Activated CD4-positive, alpha-beta T cell treated with anti-CD3 and anti-CD28 coated beads for 4 hours (primary cell): Measurements from ENCODE around the gene OPCML.

Experiments used
- DNase-seq, 2 donors: peaks; one replicate each; pipeline ENCODE4 v3.0.0-alpha.2; 2020

OPCML gene

DNA sequence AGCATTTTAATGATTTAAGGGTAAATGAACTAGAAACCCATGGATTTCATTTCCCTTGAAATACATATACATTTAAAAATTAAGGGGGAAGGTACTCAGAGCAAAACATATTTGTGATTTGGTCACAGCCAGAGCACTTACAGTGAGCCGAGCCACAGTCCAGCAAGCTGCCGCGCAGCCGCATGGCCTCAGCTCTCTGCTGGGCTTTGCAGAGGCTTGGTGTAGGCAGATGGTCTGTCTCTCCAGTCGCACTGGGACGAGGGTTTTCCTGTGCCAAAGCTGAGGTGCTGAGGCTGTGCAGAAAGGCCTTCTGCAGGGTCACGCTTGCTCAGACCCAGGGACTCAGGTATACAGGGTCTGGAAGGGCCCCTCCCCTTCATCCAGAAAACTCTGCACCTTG lies 367.3 kb downstream of the OPCML start:
- DNase-seq, result no peak

- DNase-seq, result no peak
Measured at GRCh38 chr11:133163463-133164419, 368.6 kb downstream of the OPCML start.

DNA sequence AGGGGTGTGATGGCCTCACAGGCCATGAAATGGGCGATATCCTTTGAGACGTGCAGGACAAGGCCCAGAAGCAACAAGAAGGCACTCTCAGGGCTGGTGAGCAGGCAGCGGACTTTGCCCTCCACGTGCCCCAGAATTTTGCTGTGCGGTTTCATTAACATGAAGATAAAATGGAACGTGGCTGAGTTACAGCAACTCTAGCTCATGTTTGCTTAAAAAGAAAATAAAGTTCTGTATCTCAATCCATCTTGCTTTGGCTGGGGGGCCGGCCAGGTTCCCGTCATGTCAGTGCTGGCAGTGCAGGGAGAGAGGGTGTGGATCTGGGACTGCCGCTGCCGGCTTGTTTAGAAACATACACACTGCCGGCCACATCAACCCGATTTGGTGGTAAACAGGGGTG lies 370.1 kb downstream of the OPCML start:
- DNase-seq, result no peak

DNA sequence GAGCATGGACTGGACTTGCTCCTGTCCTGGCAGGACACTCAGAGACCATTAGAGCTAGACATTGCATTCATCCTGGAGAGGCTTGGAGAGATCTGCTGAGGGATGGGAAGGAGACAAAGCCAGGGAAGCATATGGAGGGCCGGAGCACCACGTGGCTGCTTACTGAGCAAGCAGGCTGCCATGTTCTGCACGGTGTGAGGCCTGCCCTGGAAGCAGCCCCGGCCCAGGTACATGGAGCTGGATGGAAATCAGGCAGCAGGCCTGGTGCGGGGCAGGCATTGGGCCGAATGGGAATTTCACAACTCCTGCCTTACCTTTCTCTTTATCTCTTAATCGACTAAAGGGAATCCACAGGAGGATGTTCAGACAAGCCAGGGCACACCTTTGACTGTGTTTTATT lies 371.5 kb downstream of the OPCML start:
- no peak for DNase-seq

DNA sequence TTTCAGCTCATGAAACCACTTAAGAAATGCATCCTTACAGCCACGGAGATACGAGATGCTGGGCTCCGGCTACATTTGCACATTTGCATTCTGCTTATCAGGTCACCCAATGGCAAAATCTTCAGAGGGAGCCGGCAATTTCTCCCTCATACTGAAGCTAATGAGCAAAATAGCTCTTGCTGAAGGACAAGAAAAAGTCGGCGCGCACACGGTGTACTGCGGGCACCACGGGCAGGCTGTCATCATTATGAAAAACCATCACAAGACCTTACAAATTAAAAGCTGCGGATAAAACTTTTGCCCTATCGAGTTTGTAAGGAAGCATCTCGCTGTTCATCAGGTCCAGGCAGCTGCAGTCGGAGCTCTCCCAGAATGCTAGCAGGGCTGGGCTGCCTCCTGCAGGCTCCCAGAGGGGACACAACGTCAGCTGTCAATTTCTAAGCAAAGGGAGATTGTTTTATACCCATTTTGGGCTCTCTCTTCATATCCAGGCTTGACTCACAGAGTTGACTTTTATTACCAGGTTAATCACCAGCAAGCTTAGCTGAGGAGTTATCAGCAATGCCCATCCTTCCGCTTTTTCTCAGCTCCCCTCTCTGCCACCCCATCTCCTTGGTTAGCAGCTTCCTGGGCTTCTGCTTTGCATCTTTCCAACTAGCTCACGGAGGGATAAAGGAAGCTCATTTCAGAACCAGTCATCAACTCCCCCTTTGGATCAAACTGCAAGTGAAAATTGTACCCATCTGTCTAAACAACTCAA lies 375.1 kb downstream of the OPCML start:
- no peak for DNase-seq

DNA sequence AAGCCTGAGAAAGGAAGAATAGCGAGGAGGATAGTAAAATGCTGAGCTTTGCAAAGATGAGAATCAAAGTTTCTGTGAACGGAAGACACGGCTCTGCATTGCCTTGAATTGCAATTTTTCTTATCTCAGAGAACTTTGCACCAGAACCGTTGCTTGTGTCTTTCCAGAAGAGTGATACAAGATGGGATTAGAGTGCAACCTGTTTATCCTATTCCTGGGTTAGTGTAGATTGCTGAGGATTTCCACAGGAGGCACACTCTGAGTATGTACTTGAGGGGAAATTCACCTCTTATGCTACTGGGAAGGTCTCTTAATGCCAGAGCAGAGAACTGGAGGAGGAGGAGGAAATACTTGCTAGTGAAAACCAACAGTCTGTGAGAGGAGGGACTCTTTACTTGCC lies 377.5 kb downstream of the OPCML start:
- DNase-seq, result no peak

- no peak for DNase-seq
Measured at GRCh38 chr11:133154076-133154475, 378.2 kb downstream of the OPCML start.

DNA sequence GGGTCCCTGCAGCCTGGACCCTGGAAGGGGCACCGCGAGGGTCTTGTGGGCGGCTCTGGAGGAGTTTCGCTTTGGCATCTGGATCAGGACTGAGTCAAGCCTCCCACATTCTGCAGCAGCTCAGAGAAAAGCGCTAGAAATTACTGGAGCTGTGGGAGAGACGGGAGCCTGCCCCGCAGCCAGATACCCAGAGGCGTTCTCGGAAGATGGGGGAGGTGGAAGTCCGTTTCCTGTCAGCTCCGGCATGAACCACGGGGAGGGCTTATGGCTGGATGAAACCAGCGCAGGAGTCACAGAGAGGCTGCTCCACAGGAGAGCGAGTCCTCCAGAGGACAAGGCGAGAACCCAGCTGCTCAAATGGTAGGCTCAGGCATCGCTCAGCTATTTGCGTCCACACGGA lies 379.3 kb downstream of the OPCML start:
- DNase-seq, result no peak

DNA sequence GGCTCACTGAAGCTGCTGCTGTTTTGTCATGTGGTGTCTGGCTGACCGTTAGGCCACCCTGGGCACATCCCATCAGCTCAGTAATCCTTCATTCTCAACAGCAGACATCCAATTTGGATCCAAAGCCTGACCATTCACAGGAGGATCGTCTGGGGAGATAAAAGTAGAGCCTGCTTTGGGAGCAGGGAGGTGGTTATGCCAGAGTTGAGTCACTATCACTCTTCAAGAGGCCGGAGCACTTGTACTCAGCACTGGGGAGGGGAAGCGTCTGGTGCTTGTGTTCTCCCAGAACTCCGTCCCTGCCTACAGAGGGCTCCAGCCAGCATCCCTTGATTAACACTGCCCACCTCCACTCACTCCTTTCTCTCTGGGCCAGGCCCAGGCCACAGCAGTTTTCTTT lies 382.6 kb downstream of the OPCML start:
- DNase-seq, result no peak

DNA sequence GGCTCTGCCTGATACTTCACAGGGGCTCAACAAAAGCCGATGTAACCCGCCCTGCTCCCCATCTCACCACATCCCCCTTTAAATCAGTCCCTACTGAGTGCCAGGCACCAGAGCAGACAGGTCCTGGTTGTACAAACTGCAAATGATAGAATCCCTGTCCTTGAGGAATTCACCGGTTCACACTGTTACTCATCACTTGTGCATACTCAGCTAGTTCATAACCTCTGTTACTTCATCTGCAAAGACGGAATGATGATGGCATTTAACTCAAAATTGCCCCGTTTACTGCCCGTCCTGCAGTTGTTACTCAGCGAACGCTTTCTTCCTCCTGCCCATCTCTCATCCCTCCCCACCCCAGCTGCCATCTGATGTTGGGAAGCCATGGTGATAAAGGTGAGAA lies 384.7 kb downstream of the OPCML start:
- DNase-seq, result no peak

- DNase-seq, result no peak
Measured at GRCh38 chr11:133146697-133147306, 385.5 kb downstream of the OPCML start.

DNA sequence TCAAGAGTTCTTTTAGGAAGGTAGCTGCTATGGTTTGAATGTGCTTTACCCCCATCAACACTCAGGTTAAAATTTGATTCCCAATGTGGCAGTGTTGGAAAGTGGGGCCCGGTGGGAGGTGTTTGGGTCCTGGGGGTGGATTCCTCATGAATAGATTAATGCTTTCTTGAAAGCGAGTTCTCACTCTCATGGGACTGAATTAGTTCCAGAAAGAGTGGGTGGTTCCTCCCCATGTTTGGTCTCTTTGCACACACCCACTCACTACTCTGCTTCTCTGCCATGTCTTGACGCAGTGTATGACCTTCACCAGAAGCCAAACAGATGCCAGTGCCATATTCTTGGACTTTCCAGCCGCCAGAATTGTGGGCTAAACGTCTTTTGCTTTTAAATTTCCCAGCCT lies 394.4 kb downstream of the OPCML start:
- no peak for DNase-seq

DNA sequence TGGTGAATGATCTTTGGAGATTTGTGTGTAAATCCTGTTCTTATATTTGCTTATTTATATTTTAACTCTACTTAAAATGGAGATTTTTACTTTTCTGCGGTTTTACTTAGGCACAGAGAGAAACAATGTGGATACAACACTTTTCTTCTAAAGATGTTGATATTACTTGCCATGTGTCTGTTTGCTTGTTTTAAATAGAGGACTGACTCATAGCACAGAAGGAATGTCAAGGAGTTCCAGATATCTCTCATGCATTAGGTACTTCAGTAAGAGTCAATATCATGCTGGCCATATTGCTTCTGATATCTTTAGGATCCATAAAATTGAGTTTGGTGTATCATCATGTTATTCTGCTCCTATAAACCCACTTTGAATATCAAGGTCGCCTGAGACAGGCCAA lies 395.0 kb downstream of the OPCML start:
- no peak for DNase-seq

GRCh38 chr11:133136376-133136775 lies 395.9 kb downstream of the OPCML start:
- DNase-seq, result no peak

- peak in 1 of 2 donors; percentile 1 for DNase-seq
Measured at GRCh38 chr11:133134314-133135173, 397.8 kb downstream of the OPCML start.

DNA sequence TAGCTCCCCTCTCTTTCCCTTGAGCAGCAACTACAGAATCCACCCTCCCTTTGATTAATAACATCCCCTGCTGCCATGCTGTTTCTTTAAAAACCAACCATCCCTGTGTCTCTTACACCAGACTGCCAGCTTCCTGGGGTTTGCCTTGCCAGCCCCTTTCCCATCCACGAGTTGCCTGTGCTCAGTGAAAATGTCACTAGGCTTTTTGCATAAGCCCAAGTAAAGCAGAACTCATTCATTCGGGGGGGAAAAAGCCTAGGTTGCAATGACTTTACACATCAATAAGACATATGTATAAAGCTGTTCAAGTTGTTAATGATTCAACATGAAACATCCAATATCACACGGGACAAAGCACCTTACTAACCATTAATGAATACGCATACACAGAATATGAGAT lies 398.7 kb downstream of the OPCML start:
- no peak for DNase-seq

DNA sequence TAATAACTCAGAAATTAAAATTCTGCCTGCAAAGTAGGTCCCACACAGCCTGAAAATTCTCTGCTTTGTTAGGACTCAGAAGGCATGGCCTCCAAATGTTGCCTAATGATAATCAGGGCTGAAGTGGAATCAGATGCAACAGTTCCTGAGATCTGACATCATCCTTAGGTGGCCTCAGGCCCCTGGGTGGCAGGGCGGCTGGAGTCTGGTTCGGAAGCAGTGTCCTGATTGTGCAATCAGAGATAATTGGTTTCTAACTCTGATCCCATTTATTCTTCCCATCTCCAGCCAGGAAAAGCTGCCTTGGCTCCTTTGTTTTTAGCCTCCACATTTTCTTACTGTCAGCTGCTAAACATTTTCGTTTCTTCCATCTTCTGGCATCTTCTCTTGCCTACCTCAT lies 399.3 kb downstream of the OPCML start:
- no peak for DNase-seq

DNA sequence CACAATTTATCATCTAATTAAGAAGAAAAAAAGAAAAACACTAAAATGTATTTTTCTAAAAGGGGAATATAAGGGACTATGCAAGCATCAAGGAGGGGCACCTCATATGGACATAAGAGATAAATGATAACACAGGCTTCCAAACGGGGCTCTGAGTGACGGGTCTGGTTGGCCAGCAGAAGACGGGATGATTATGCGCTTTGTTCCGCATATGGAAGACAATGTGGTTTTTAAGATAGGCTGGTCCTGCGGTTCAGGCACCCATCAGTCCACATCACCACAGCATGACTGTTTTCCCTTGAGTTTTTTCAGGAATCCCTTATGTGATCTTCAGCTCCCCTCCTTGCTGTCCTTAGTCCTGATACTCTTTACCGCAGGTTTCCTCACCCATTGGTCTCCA lies 404.6 kb downstream of the OPCML start:
- DNase-seq, result no peak

GRCh38 chr11:133123796-133124195 lies 408.5 kb downstream of the OPCML start:
- no peak for DNase-seq

DNA sequence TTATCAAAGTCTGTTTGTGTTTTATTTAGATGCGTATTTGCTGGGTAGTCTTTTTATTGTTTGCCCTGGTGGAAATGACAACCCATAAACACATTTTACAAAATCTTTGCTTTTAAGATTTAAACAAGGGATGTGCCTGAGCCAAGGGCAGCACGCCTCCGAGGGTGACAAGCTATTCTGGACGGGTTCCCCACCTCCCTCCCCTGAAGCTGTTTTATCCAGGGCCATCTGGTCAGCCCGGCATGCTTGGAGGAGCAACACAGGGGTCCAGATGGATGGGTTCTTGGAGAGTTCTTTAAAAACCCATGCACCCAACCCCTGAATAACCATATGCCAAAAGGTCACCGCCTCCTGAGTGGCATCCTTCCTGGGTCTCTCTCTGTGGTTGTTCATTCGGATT lies 408.9 kb downstream of the OPCML start:
- no peak for DNase-seq

GRCh38 chr11:133122256-133122655 lies 410.0 kb downstream of the OPCML start:
- DNase-seq, result no peak

GRCh38 chr11:133118563-133119268 lies 413.6 kb downstream of the OPCML start:
- DNase-seq, result no peak
